ENCODE measurements around the gene KRTAP10-10.

- TF ChIP-seq CTCF (IDR thresholded peaks at IDR 0.05) (no peak), POLR2A (IDR thresholded peaks at IDR 0.05) (no peak), POLR2AphosphoS5 (IDR thresholded peaks at IDR 0.05) (no peak), EP300 (IDR thresholded peaks at IDR 0.05) (no peak)
These were observed 10.9 kb upstream of the KRTAP10-10 start for GRCh38 chr21:44626262-44626661.

Data from gastroesophageal sphincter (tissue), 3 donors.